ENCODE measurements around the gene PHACTR3.

- TF ChIP-seq JUN (IDR thresholded peaks at IDR 0.05): no peak
- TF ChIP-seq, protein P1, sequence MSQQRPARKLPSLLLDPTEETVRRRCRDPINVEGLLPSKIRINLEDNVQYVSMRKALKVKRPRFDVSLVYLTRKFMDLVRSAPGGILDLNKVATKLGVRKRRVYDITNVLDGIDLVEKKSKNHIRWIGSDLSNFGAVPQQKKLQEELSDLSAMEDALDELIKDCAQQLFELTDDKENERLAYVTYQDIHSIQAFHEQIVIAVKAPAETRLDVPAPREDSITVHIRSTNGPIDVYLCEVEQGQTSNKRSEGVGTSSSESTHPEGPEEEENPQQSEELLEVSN (IDR thresholded peaks at IDR 0.05; ENCODE audit: borderline replicate concordance, low read depth): no peak
These were observed 18.5 kb upstream of the PHACTR3 start for GRCh38 chr20:59585714-59586409.

All from A549 (cell line).